Neuron (in vitro differentiated cells): Measurements from ENCODE around the gene RTP5.
"Not testable (repeated sequence)": the region's sequence is repeated elsewhere in the genome, so short reads cannot be mapped to it uniquely, and the experiment has no call there.

Experiments used
- H2AFZ ChIP-seq: one replicate; pipeline ENCODE4 v1.6.1; 2013; ENCODE audit warnings: low read depth, mild to moderate bottlenecking, inconsistent platforms, low read length, moderate library complexity
- H3K27me3 ChIP-seq: one replicate; pipeline ENCODE4 v1.6.1; 2013; ENCODE audit warnings: low read length; ENCODE audit not compliant: insufficient read depth
- H3K36me3 ChIP-seq: one replicate; pipeline ENCODE4 v1.6.1; 2013; ENCODE audit warnings: low read length; ENCODE audit not compliant: insufficient read depth
- H3K4me1 ChIP-seq: one replicate; pipeline ENCODE4 v1.6.1; 2013; ENCODE audit warnings: low read length; ENCODE audit not compliant: insufficient read depth
- H3K4me3 ChIP-seq: 2 replicates; pipeline ENCODE4 v1.5.1; 2013; ENCODE audit warnings: mild to moderate bottlenecking, low read length, moderate library complexity
- H3K9me3 ChIP-seq: one replicate; pipeline ENCODE4 v1.6.1; 2013; ENCODE audit warnings: low read length

The RTP5 gene

DNA sequence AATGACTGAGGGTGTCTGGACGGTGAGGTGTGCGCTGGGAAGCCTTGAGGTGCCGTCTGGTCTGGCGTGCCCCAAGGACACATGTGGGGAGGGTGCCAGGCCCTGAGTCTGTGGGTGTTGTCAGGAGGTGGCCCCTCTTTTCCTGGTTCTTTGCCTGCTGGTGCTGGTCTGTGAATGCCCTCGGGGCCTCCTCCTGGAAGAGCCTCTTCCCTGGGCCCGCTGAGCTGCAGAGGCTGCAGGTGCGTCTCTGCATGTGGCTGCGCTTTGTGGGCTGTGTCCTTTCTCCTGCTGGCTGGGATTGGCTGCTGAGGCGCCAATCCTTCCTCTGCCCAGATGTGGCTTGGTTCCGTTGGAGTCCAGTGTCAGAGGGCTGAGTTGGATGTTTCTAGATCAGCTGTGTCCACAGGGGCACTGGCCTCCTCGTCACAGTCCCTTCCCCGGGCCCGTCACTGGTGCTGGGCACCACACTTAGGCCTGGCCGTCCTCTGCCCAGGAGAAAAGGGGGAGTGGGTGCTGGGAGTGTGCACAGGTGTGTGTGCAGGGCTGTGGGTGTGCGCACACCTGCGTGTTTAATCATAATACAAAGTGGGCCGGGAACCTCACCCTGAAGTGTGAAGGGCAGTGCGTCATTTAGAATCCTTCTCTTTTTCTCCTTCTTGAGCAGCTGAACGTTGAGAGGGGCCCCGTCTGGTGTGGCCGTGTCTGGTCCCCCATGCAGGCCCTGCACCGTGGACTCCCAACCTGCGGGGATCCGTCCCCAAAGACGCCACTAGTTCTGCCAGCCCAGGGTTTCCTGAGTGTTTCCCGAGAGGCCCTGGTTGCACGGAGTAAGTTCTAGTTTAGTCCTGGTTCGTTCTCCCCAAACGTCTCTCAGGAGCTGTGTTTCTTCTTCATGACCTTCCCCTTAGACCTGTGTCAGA, 35.5 kb downstream of the RTP5 start:
- H3K9me3 ChIP-seq = no peaks in the 10 kb centered on the region
- H3K27me3 ChIP-seq = peaks cover 14% of the 10 kb centered on the region
- H3K4me1 ChIP-seq = peaks cover 4% of the 10 kb centered on the region
- no peaks in the 10 kb centered on the region for H3K36me3 ChIP-seq
- no peak overlapping the region for H3K4me3 ChIP-seq
- no peak overlapping the region for H2AFZ ChIP-seq

DNA sequence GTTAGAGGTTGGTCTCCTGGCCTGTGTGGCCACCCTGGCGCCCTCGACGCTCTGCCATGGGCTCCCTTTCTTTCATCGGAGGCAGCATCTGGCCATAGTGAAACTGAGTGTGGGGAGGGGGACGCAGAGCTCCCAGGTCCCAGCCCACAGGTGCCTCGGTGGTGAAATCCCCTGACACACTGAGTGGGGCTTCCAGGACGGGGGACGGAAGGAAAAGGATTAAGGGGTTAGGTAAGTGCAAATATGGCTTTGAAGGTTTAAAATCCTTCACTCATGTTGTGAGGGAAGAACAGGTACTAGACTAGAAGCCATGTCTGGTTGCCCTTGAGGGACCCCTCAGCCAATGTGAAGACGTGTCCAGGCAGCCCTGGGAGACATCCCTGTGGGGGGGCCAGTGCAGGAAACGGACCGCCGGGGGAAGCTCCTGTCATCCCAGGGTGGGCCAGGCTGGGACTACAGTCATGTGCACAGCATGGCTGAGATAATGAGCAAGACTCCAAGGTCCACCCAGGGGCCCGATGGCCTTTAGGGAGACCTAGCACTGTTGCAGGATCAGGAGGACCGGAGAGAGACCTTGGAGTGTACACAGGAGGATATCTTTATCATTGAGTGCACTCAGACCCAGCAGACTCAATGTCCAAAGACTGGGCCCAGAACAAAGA, 36.3 kb downstream of the RTP5 start:
- peaks cover 4% of the 10 kb centered on the region for H3K4me1 ChIP-seq
- no peak overlapping the region for H2AFZ ChIP-seq
- no peaks in the 10 kb centered on the region for H3K9me3 ChIP-seq
- no peaks in the 10 kb centered on the region for H3K36me3 ChIP-seq
- no peak overlapping the region for H3K4me3 ChIP-seq
- H3K27me3 ChIP-seq = peaks cover 14% of the 10 kb centered on the region

DNA sequence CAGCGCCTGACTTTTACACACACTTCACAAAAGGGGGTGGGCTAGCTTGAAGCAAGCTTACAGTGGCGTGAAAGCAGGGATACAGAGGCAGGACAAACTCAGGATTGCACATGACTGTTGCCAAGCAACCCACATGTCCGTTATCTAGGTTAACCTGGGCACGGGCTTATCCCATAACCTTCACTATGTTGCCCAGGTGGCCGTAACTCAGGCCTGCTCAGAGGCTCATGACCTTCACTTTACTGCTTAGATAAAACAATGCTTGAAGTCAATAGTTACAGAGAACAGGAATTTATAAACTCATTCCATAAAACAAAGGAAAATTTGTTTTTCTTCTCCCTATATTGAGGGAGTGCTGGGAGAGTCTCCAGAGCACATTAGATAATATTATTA, 36.8 kb downstream of the RTP5 start:
- not testable (repeated sequence) for H2AFZ ChIP-seq, H3K9me3 ChIP-seq, H3K36me3 ChIP-seq, H3K4me1 ChIP-seq, H3K4me3 ChIP-seq
- H3K27me3 ChIP-seq = peaks cover 14% of the 10 kb centered on the region

DNA sequence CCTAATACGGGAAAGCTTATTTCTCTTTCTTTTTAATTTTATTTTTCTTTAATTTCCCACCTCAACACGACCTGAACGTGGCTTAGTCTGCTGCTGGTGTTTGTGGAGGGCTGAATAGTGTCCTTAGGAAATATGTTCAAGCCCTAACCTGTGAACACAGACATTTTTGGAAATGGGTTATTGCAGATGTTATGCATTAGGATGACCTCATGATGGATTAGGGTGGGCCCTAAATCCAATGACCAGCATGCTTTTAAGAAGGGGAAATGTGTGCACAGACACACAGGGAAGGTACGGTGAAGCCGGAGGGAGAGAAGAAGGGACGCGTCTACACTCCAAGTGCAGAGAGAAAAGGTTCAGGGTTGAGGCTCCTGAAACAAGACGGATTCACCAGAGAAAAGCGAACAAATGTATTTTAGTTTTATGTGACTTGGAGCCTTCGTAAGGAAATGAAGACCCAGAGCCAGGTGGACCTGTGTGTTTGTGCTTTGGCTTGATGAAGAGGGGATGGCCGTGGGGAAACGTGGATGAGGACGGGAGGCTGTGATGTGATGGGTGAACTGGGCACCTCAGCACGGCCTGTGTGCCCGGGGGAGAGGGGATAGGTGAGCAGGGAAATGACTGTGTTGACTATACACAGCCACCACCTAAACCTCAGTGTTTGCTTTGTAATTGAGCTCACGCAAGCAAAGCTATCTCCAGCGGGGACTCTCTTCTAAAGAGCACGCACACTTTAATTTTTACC, 37.5 kb downstream of the RTP5 start:
- Histone ChIP-seq H3K4me3 (no peak overlapping the region), H3K36me3 (no peaks in the 10 kb centered on the region), H3K9me3 (no peaks in the 10 kb centered on the region), H3K27me3 (peaks cover 10% of the 10 kb centered on the region), H3K4me1 (no peaks in the 10 kb centered on the region), H2AFZ (no peak overlapping the region)

DNA sequence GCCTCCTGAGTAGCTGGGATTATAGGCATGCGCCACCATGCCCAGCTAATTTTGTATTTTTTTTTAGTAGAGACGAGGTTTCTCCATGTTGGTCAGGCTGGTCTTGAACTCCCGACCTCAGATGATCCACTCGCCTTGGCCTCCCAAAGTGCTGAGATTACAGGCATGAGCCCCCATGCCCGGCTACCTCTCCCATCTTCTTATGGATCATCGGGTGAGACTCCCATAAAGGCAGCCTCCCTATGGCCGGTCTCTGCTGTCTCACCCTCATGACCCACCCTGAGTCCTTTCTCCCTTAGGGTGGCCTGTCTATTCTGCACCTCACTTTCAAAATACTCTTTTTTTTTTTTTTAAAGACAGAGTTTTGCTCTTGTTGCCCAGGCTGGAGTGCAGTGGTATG, 38.3 kb downstream of the RTP5 start:
- H3K36me3 ChIP-seq, H3K9me3 ChIP-seq, H2AFZ ChIP-seq, H3K27me3 ChIP-seq, H3K4me1 ChIP-seq, H3K4me3 ChIP-seq: not testable (repeated sequence)

DNA sequence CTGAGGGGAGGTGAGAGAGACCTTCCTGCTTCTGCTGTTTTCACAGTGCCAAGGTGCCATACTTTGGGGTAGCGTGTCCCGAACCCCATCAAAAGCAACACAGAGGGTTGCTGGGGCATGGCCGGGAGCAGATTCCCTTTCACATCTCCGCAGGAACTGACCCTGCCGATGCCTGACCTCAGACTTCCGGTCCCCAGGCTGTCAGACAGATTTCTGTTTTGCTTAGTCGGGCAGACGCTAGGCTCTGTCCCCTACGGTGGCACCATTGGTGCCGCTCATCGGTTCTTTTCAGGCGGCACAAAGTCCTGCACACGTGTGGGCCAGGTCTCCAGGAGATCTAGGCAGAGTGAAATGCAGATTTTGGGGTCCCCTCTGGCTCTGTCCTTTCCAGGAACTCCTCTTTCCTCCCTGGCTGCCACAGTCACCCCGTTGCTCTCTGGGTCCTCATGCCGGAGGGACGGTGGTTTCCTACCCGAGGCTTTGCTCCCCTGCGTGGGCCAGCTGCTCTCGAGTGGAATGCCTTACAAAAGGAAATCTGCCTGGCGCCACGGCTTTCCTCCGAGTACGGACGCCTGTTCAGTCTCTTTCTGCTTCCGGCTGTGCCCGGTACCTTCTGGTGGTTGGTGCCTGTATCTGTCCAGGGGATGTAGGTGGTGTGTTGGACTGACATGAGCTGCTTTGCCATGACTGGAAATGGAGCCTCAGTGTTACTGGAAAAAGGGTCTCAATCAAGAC, 39.3 kb downstream of the RTP5 start:
- H3K27me3 ChIP-seq = no peaks in the 10 kb centered on the region
- H3K9me3 ChIP-seq = no peaks in the 10 kb centered on the region
- H3K36me3 ChIP-seq = no peaks in the 10 kb centered on the region
- no peak overlapping the region for H3K4me3 ChIP-seq
- no peak overlapping the region for H2AFZ ChIP-seq
- no peaks in the 10 kb centered on the region for H3K4me1 ChIP-seq

DNA sequence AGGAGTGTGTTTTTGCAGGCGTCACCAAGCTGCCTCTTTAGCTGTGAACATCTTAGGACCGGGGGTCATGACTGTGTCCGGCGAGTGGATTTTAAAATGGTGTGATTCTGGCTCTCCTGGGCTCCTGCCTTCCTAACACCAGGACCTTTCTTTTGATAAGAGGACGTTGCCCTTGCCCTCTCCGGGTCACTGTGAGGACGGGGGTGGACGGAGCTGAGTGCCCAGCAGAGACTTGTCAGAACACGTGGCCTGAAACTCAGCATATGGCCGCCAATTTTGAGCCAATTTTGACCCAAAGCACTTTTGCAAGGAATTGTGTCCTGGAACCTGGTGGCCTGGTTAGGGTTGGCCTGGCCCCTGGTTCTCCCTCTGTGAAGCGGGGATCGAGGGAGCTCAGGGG, 40.2 kb downstream of the RTP5 start:
- Histone ChIP-seq H3K4me1 (no peaks in the 10 kb centered on the region), H3K9me3 (peaks cover 2% of the 10 kb centered on the region), H2AFZ (no peak overlapping the region), H3K4me3 (no peak overlapping the region), H3K27me3 (no peaks in the 10 kb centered on the region), H3K36me3 (no peaks in the 10 kb centered on the region)

DNA sequence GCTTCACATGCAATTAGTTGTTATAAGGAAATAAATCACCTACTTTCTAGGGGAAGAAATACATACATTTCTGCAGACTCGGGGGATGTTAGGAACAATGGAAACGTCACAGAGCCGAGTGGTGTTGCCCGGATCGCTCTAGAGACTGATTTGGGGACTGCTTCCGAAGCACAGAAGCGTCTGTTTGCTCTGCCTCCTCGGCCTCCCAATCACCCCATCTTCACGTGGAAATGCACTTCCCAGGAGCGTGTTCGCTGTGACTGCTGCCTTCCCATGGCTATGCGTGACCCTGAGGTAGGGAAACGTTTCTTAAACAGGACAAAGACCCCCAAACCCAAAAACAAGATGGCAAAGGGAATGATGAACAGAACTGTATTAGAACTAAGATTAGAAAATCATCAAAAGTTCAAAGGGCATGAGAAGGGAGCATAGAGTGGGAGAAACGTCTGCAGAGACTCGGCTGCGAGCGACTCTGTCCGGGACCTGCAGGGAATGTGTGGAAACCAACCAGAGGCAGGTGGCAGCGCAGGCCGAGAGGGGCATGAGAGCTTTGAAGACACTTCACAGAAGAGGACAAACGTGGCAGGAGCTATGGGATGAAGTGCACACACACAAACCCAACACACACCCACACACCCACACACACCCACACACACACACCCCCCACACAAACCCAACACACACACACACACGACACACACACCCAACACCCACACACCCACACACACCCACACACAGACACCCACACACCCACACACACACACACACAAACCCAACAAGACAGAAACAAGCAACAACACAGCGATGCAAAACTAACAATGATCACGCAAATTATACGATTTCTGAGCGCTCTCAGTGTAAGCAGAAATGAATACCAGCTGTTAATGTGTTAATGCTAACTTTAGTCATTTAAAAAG, 41.3 kb downstream of the RTP5 start:
- H3K9me3 ChIP-seq = peaks cover 2% of the 10 kb centered on the region
- no peak overlapping the region for H2AFZ ChIP-seq
- H3K4me3 ChIP-seq = no peak overlapping the region

DNA sequence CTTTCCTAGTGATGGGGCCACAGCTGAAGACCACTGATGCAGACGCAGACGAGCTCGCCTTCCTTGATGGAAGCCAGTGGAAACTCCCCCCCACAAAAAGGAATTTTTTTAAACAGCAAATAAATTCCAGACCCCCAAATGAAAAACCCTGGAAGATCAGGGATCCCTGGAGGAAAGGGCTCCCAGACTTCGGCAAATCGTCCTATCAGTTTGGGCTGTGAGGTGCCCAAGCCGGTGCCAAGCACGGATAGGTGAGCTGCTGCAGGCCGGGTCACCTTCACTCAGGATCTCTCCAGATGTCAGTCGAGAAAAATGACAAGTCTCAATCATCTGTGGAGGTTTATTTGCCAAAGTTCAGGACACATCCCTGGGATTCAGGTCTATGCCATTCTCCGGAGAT, 42.0 kb downstream of the RTP5 start:
- no peak overlapping the region for H2AFZ ChIP-seq
- H3K4me3 ChIP-seq = no peak overlapping the region
- H3K4me1 ChIP-seq = no peaks in the 10 kb centered on the region
- no peaks in the 10 kb centered on the region for H3K36me3 ChIP-seq
- no peaks in the 10 kb centered on the region for H3K27me3 ChIP-seq
- H3K9me3 ChIP-seq = peaks cover 2% of the 10 kb centered on the region

More for the DNA sequence above, 41.3 kb downstream of the RTP5 start:
- Histone ChIP-seq H3K36me3 (no peaks in the 10 kb centered on the region), H3K4me1 (no peaks in the 10 kb centered on the region), H3K27me3 (no peaks in the 10 kb centered on the region)

DNA sequence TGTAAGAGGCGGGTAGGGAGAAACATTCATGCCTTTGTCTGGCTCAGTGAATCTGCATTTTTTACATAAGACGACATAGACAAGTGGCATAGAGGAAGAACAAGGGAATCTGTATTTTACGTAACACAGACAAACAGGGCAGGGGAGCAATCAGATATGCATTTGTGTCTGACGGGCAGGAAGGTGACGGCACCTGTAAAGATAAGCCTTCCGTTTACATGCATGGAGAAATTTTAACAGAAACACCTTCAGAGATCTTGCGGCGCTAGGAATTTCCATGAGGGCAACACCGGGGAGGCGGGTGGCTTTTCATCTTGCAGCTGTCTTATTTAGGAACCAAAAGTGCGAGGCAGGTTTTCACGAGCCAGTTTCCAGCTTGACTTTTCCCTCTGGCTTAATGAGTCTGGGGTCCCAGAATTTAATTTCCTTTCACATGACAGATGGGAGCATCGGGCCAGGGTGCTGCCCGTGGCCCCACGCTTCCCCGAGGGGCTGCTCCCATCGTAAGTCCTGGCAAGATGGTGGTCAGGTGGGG, 42.6 kb downstream of the RTP5 start:
- no peaks in the 10 kb centered on the region for H3K4me1 ChIP-seq
- no peak overlapping the region for H2AFZ ChIP-seq
- H3K36me3 ChIP-seq = no peaks in the 10 kb centered on the region
- no peaks in the 10 kb centered on the region for H3K27me3 ChIP-seq
- H3K9me3 ChIP-seq = peaks cover 2% of the 10 kb centered on the region
- no peak overlapping the region for H3K4me3 ChIP-seq

DNA sequence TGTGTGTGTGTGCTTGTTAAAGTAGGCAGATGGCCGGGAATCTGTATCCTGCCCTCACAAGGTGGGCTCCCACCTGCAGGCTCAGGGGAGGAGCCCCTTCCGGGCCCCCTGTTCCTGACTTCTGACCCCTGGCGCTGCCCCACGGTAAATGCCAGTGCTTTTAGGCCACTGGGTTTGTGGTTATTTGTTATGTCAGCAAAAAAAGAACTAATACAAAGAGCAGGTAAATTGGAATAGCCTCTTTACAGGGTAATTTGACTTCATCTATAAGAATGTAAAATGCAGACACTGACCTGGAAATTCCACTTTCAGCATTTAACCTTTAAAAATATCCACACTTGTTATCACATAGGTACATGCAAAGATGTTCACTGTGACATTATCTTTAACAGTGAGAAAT, 44.2 kb downstream of the RTP5 start:
- H2AFZ ChIP-seq = no peak overlapping the region
- H3K4me3 ChIP-seq = no peak overlapping the region
- peaks cover 2% of the 10 kb centered on the region for H3K9me3 ChIP-seq
- no peaks in the 10 kb centered on the region for H3K4me1 ChIP-seq
- no peaks in the 10 kb centered on the region for H3K27me3 ChIP-seq
- H3K36me3 ChIP-seq = no peaks in the 10 kb centered on the region

DNA sequence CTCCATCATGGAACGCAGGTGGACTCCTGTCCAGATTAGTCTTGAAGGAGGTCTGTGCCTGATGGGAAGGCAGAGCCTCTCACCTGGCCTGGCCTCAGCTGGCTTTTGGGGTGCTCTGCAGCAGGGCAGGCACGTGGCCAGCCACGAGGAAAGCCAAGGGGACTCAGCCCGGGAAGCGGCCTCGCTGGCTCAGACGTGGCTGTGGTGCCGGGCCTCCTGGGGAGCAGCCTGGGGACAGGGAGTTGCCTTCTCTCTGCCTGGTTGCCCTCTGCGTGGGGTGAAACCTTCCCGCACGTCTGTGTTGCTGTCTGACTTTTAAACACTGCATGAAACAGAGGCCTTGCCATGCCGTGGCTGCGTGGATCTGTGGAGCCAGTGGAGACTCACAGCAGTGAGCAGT, 45.0 kb downstream of the RTP5 start:
- no peak overlapping the region for H2AFZ ChIP-seq
- H3K27me3 ChIP-seq = no peaks in the 10 kb centered on the region
- no peak overlapping the region for H3K4me3 ChIP-seq
- H3K36me3 ChIP-seq = no peaks in the 10 kb centered on the region
- H3K9me3 ChIP-seq = peaks cover 2% of the 10 kb centered on the region
- H3K4me1 ChIP-seq = no peaks in the 10 kb centered on the region
